AG09309 (cell line): ENCODE results near the gene GRID1.

ENCODE experiments used
- DNase-seq: peaks from one replicate; pipeline ENCODE4 v3.0.0-alpha.2; 2010; ENCODE audit warnings: low read depth
- H3K4me3 ChIP-seq: 2 replicates; pipeline ENCODE4 v1.5.1; 2011; ENCODE audit warnings: mild to moderate bottlenecking, low read depth, low read length, moderate library complexity; ENCODE audit not compliant: control insufficient read depth
- CTCF ChIP-seq: IDR thresholded peaks from 2 replicates; pipeline ENCODE4 v1.5.1; 2011; ENCODE audit warnings: mild to moderate bottlenecking, low read depth, low read length, inconsistent platforms; ENCODE audit not compliant: insufficient read depth, control insufficient read depth; ENCODE audit errors: missing control alignments

The GRID1 gene

GRCh38 chr10:86030312-86030711 is 336.3 kb downstream of the GRID1 start:
- DNase-seq = no peak
- TF ChIP-seq CTCF = no peak
- no peak overlapping the region for H3K4me3 ChIP-seq

GRCh38 chr10:86027346-86027745 is 339.2 kb downstream of the GRID1 start:
- no peak for DNase-seq
- H3K4me3 ChIP-seq = no peak overlapping the region
- no peak for TF ChIP-seq CTCF

- TF ChIP-seq CTCF = no peak
- no peak for DNase-seq
- H3K4me3 ChIP-seq = no peak overlapping the region
These were observed 341.1 kb downstream of the GRID1 start for GRCh38 chr10:86025509-86025908.

- no peak overlapping the region for H3K4me3 ChIP-seq
- no peak for DNase-seq
- TF ChIP-seq CTCF = no peak
These were observed 342.1 kb downstream of the GRID1 start for GRCh38 chr10:86024281-86025041.

- TF ChIP-seq CTCF = no peak
- no peak for DNase-seq
- H3K4me3 ChIP-seq = no peak overlapping the region
These were observed 342.7 kb downstream of the GRID1 start for GRCh38 chr10:86023931-86024280.

- TF ChIP-seq CTCF = no peak
- no peak for DNase-seq
- H3K4me3 ChIP-seq = no peak overlapping the region
These were observed 343.3 kb downstream of the GRID1 start for GRCh38 chr10:86023336-86023735.
